ENCODE results near the gene MGAT3.
"Not testable (repeated sequence)": the region's sequence is repeated elsewhere in the genome, so short reads cannot be mapped to it uniquely, and the experiment has no call there.

Gene MGAT3

GRCh38 chr22:39502109-39502788, 45.4 kb downstream of the MGAT3 start, which contains the start of gene MIEF1:
TSS of gene MIEF1 (plus strand) at chr22:39502290. CDS start at chr22:39511295, 9,005 bp downstream.
- in situ Hi-C loops (cut with MboI; ENCODE audit: low pct_unique_long_range_greater_than_20kb, low sequenced_read_pairs) = loop anchor here (25.0 kb wide), 1 partner anchor 340 kb away; the partner anchor contains the start of gene CBX7
- peak; percentile 94 for DNase-seq

GRCh38 chr22:39502789-39503409, 46.1 kb downstream of the MGAT3 start:
- in situ Hi-C loops (cut with MboI; ENCODE audit: low pct_unique_long_range_greater_than_20kb, low sequenced_read_pairs) = loop anchor here (25.0 kb wide), 1 partner anchor 341 kb away; the partner anchor contains the start of gene CBX7
- DNase-seq = peak; percentile 25

GRCh38 chr22:39503630-39504029, 46.8 kb downstream of the MGAT3 start:
- no peak for DNase-seq
- in situ Hi-C loops (cut with MboI; ENCODE audit: low pct_unique_long_range_greater_than_20kb, low sequenced_read_pairs) = loop anchor here (25.0 kb wide), 1 partner anchor 341 kb away; the partner anchor contains the start of gene CBX7

- in situ Hi-C loops (cut with MboI; ENCODE audit: low pct_unique_long_range_greater_than_20kb, low sequenced_read_pairs) = loop anchor here (25.0 kb wide), 1 partner anchor 342 kb away; the partner anchor contains the start of gene CBX7
- DNase-seq = no peak
Observed at GRCh38 chr22:39504071-39504470, 47.3 kb downstream of the MGAT3 start.

- in situ Hi-C loops (cut with MboI; ENCODE audit: low pct_unique_long_range_greater_than_20kb, low sequenced_read_pairs) = loop anchor here (25.0 kb wide), 1 partner anchor 345 kb away; the partner anchor contains the start of gene CBX7
Observed at GRCh38 chr22:39507021-39507420, 50.2 kb downstream of the MGAT3 start.

GRCh38 chr22:39508393-39508792, 51.6 kb downstream of the MGAT3 start:
- in situ Hi-C loops (cut with MboI; ENCODE audit: low pct_unique_long_range_greater_than_20kb, low sequenced_read_pairs) = loop anchor here (25.0 kb wide), 1 partner anchor 346 kb away; the partner anchor contains the start of gene CBX7
- DNase-seq = no peak

More at GRCh38 chr22:39507021-39507420, 50.2 kb downstream of the MGAT3 start:
- DNase-seq = not testable (repeated sequence)

- in situ Hi-C loops (cut with MboI; ENCODE audit: low pct_unique_long_range_greater_than_20kb, low sequenced_read_pairs) = loop anchor here (25.0 kb wide), 1 partner anchor 348 kb away; the partner anchor contains the start of gene CBX7
- no peak for DNase-seq
Observed at GRCh38 chr22:39510529-39511149, 53.8 kb downstream of the MGAT3 start.

- DNase-seq = no peak
- in situ Hi-C loops (cut with MboI; ENCODE audit: low pct_unique_long_range_greater_than_20kb, low sequenced_read_pairs) = loop anchor here (25.0 kb wide), 1 partner anchor 349 kb away; the partner anchor contains the start of gene CBX7
Observed at GRCh38 chr22:39511226-39511625, 54.4 kb downstream of the MGAT3 start.

- no peak for DNase-seq
- in situ Hi-C loops (cut with MboI; ENCODE audit: low pct_unique_long_range_greater_than_20kb, low sequenced_read_pairs) = loop anchor here (25.0 kb wide), 1 partner anchor 350 kb away; the partner anchor contains the start of gene CBX7
Observed at GRCh38 chr22:39512026-39512425, 55.2 kb downstream of the MGAT3 start.

GRCh38 chr22:39513791-39514190, 57.0 kb downstream of the MGAT3 start:
- no peak for DNase-seq
- in situ Hi-C loops (cut with MboI; ENCODE audit: low pct_unique_long_range_greater_than_20kb, low sequenced_read_pairs) = loop anchor here (25.0 kb wide), 1 partner anchor 351 kb away; the partner anchor contains the start of gene CBX7

- no peak for DNase-seq
- in situ Hi-C loops (cut with MboI; ENCODE audit: low pct_unique_long_range_greater_than_20kb, low sequenced_read_pairs) = loop anchor here (25.0 kb wide), 1 partner anchor 352 kb away; the partner anchor contains the start of gene CBX7
Observed at GRCh38 chr22:39514373-39514973, 57.7 kb downstream of the MGAT3 start.

- no peak for DNase-seq
- in situ Hi-C loops (cut with MboI; ENCODE audit: low pct_unique_long_range_greater_than_20kb, low sequenced_read_pairs) = loop anchor here (25.0 kb wide), 1 partner anchor 353 kb away; the partner anchor contains the start of gene CBX7
Observed at GRCh38 chr22:39515266-39516050, 58.6 kb downstream of the MGAT3 start.

GRCh38 chr22:39517470-39517869, 60.7 kb downstream of the MGAT3 start:
- no peak for DNase-seq
- in situ Hi-C loops (cut with MboI; ENCODE audit: low pct_unique_long_range_greater_than_20kb, low sequenced_read_pairs) = loop anchor here (25.0 kb wide), 1 partner anchor 355 kb away; the partner anchor contains the start of gene CBX7

GRCh38 chr22:39518144-39518786, 61.5 kb downstream of the MGAT3 start:
- in situ Hi-C loops (cut with MboI; ENCODE audit: low pct_unique_long_range_greater_than_20kb, low sequenced_read_pairs) = loop anchor here (25.0 kb wide), 1 partner anchor 356 kb away; the partner anchor contains the start of gene CBX7
- no peak for DNase-seq

- in situ Hi-C loops (cut with MboI; ENCODE audit: low pct_unique_long_range_greater_than_20kb, low sequenced_read_pairs) = loop anchor here (25.0 kb wide), 1 partner anchor 357 kb away; the partner anchor contains the start of gene CBX7
- DNase-seq = no peak
Observed at GRCh38 chr22:39518996-39519680, 62.3 kb downstream of the MGAT3 start.

- DNase-seq = peak; percentile 98
- in situ Hi-C loops (cut with MboI; ENCODE audit: low pct_unique_long_range_greater_than_20kb, low sequenced_read_pairs) = loop anchor here (25.0 kb wide), 1 partner anchor 357 kb away; the partner anchor contains the start of gene CBX7
Observed at GRCh38 chr22:39519681-39520225, 62.9 kb downstream of the MGAT3 start.
